ENCODE data around the gene CEP162. TPM values are rescaled to one million over a fixed set of nuclear protein-coding genes. Genes with fewer than 3 reads are reported as not detected.
"Not testable (repeated sequence)": the region's sequence is repeated elsewhere in the genome, so short reads cannot be mapped to it uniquely, and the experiment has no call there.

The CEP162 gene
- total and polyA plus RNA-seq, 8 donors: 1.4 to 33.9 (median 8.0) TPM

DNA sequence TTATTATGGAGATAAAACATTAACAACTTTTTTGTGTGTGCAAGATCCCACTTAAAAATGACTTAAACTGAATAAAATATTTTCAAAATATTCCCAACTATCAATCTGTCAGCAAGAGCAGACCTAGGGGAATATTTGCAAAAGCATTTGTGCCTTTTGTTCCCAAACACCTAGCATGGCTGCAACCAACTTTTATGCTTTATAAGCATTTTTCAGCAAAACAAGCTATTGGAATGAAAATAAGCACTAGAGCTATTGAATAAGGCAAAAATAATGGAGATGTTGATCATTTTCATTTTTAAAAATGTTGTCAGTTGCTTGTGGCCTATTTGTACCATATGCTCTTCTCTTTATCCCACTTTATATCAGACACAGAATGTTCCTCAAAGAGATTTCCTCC is 28.2 kb upstream of the CEP162 start:
- Histone ChIP-seq H3K9me3 (no peaks in the 10 kb centered on the region), H3K4me3 (no peak overlapping the region), H3K36me3 (no peaks in the 10 kb centered on the region), H3K27ac (no peak overlapping the region), H3K4me1 (peaks cover 0 to 10% (median 0%) of the 10 kb centered on the region in 4 donors), H3K27me3 (no peaks in the 10 kb centered on the region)
- intact Hi-C loops (cut with DNase I; ENCODE audit: low total_unique reads): no loop called here
- TF ChIP-seq POLR2A (IDR thresholded peaks at IDR 0.05): no peak
- DNase-seq: no peak

DNA sequence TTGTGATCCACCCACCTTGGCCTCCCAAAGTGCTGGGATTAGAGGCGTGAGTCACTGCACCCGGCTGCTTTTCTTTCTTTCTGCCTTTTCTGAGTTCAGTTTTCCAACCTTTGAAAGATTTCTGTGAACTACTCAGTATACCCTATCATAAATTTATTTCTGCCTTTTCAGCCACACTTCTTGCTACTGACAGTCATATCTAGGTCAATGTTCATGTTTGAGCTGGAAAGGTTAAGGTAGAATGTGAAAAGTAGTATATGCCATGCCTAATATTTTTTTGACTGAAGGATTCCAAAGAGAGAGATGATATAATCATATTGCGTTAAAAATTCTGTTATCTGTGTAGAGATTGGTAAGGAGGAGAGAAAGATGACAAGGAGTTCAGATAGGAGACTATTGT is 25.9 kb upstream of the CEP162 start:
- TF ChIP-seq, protein P1, sequence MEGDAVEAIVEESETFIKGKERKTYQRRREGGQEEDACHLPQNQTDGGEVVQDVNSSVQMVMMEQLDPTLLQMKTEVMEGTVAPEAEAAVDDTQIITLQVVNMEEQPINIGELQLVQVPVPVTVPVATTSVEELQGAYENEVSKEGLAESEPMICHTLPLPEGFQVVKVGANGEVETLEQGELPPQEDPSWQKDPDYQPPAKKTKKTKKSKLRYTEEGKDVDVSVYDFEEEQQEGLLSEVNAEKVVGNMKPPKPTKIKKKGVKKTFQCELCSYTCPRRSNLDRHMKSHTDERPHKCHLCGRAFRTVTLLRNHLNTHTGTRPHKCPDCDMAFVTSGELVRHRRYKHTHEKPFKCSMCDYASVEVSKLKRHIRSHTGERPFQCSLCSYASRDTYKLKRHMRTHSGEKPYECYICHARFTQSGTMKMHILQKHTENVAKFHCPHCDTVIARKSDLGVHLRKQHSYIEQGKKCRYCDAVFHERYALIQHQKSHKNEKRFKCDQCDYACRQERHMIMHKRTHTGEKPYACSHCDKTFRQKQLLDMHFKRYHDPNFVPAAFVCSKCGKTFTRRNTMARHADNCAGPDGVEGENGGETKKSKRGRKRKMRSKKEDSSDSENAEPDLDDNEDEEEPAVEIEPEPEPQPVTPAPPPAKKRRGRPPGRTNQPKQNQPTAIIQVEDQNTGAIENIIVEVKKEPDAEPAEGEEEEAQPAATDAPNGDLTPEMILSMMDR (IDR thresholded peaks at IDR 0.05): no peak
- TF ChIP-seq POLR2AphosphoS5 (IDR thresholded peaks at IDR 0.05) (no peak), POLR2A (IDR thresholded peaks at IDR 0.05) (no peak), EP300 (IDR thresholded peaks at IDR 0.05) (no peak)
- intact Hi-C loops (cut with DNase I; ENCODE audit: low total_unique reads): no loop called here
- H3K27me3 ChIP-seq: no peaks in the 10 kb centered on the region
- H3K36me3 ChIP-seq: no peaks in the 10 kb centered on the region
- WGBS, 5 donors: 78 to 92% (median 85%) methylated on average over 3 of the region's 3 CpGs
- no peak overlapping the region for H3K4me3 ChIP-seq
- no peak for DNase-seq
- H3K4me1 ChIP-seq: peaks cover 0 to 8% (median 0%) of the 10 kb centered on the region in 4 donors
- H3K27ac ChIP-seq: no peak overlapping the region
- H3K9me3 ChIP-seq: no peaks in the 10 kb centered on the region

DNA sequence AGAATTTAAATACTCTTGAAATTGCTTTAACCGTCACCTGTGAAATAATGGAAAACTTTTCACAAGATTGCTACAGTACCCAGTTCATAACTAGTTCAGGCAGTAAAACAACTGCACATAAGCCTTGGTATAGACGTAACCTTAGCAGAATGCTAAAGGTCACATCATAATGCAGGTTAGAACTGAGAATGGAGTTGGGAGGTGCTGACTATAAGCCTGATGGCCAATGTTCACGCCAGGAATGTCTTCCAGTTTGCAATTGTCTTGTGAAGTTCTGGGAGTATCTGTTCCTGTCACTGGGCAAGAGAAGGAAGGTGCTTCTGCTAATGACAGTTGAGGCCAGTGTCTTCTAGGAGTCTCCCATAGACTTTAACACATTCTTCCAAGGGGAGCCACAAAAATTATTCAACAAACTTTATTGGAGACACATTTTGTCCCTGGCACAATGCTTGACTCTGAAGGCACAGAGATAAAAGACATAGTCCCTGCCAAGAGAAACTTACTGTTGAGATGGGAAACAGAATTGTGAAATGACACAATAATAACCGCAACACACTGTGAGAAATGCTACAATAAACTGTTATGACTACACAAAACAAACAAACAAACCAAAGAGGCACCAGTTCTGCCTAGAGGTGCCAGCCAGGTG is 24.6 kb upstream of the CEP162 start:
- H3K4me1 ChIP-seq: no peaks in the 10 kb centered on the region
- DNase-seq: no peak
- no peak overlapping the region for H3K27ac ChIP-seq
- H3K36me3 ChIP-seq: no peaks in the 10 kb centered on the region
- WGBS, 5 donors: 76 to 85% (median 84%) methylated on average over 4 of the region's 4 CpGs
- no peaks in the 10 kb centered on the region for H3K27me3 ChIP-seq
- H3K9me3 ChIP-seq: no peaks in the 10 kb centered on the region
- no peak overlapping the region for H3K4me3 ChIP-seq
- no peak for TF ChIP-seq POLR2A (IDR thresholded peaks at IDR 0.05)
- no peak for TF ChIP-seq EP300 (IDR thresholded peaks at IDR 0.05)
- no peak for TF ChIP-seq POLR2AphosphoS5 (IDR thresholded peaks at IDR 0.05)
- TF ChIP-seq, protein P1 (IDR thresholded peaks at IDR 0.05): no peak
- intact Hi-C loops (cut with DNase I; ENCODE audit: low total_unique reads): no loop called here

DNA sequence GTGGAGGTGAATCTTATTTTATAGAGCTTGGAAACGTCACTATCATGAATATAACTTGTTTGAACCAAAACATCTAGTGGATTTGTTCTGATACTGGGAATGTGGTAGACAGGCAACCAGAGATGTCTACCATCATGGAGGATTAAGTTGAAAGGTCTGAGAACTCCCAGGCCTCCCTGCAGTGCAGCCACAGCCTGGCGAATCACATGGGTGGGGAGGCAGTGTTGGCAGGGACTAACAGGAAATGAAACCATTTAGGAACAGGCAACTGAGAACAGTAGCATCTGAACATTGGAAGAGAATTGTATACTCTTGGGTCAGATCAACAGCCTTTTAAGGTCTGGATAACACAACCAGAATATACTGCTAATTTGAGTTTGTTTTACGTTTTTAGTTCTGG is 22.3 kb upstream of the CEP162 start:
- Histone ChIP-seq H3K27ac (no peak overlapping the region), H3K36me3 (no peaks in the 10 kb centered on the region), H3K4me1 (no peaks in the 10 kb centered on the region), H3K4me3 (no peak overlapping the region), H3K9me3 (no peaks in the 10 kb centered on the region), H3K27me3 (no peaks in the 10 kb centered on the region)
- no peak for DNase-seq
- intact Hi-C loops (cut with DNase I; ENCODE audit: low total_unique reads): no loop called here
- TF ChIP-seq EP300 (IDR thresholded peaks at IDR 0.05) (no peak), POLR2A (IDR thresholded peaks at IDR 0.05) (no peak), POLR2AphosphoS5 (IDR thresholded peaks at IDR 0.05) (no peak)
- TF ChIP-seq, protein P1 (IDR thresholded peaks at IDR 0.05): no peak
- 48 to 64% (median 62%) methylated on average over 3 of the region's 3 CpGs for WGBS, 5 donors

DNA sequence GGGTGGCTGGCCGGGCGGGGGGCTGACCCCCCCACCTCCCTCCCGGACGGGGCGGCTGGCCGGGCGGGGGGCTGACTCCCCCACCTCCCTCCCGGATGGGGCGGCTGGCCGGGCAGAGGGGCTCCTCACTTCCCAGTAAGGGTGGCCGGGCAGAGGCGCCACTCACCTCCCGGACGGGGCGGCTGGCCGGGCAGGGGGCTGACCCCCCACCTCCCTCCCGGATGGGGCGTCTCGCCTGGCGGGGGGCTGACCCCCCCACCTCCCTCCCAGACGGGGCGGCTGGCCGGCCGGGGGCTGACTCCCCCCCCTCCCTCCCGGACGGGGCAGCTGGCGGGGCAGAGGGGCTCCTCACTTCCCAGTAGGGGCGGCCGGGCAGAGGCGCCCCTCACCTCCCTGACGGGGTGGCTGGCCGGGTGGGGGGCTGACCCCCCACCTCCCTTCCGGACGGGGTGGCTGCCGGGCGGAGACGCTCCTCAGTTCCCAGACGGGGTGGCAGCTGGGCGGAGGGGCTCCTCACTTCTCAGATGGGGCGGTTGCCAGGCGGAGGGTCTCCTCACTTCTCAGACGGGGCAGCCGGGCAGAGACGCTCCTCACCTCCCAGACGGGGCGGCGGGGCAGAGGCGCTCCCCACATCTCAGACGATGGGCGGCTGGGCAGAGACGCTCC is 17.1 kb upstream of the CEP162 start:
- H3K27me3 ChIP-seq; H3K36me3 ChIP-seq; DNase-seq; H3K27ac ChIP-seq; intact Hi-C loops (cut with DNase I; ENCODE audit: low total_unique reads); H3K4me3 ChIP-seq; H3K4me1 ChIP-seq; H3K9me3 ChIP-seq: not testable (repeated sequence)
- WGBS, 5 donors: 92 to 98% (median 94%) methylated on average over 12 to 51 of the region's 51 CpGs

All from stomach (tissue), 9 donors.